Fibroblast of the aortic adventitia (primary cell): ENCODE data around the gene DRC7. TPM values are rescaled to one million over a fixed set of nuclear protein-coding genes. Genes with fewer than 3 reads are reported as not detected.

Experiments
- DNase-seq: peaks from one replicate; pipeline ENCODE4 v3.0.0-alpha.2; 2010; ENCODE audit warnings: low read depth
- H3K4me3 ChIP-seq: 2 replicates; pipeline ENCODE4 v1.5.1; 2011; ENCODE audit warnings: low read depth, mild to moderate bottlenecking, control low read depth, low read length, moderate library complexity
- CTCF ChIP-seq: IDR thresholded peaks from 2 replicates; pipeline ENCODE4 v1.5.1; 2011; ENCODE audit warnings: mild to moderate bottlenecking, low read length, control low read depth, inconsistent platforms; ENCODE audit not compliant: insufficient read depth
- total RNA-seq: library from RNA; depleted of rRNA; stranded (reverse); fragments of >200 nt; gene quantifications from 2 replicates; pipeline ENCODE4 v1.2.3, GENCODE V29; 2012; ENCODE audit warnings: low replicate concordance

The DRC7 gene
- total RNA-seq, 1 donor, result 0.09 TPM

GRCh38 chr16:57747996-57748395 is 53.4 kb downstream of the DRC7 start:
- DNase-seq, result no peak
- no peak for TF ChIP-seq CTCF
- H3K4me3 ChIP-seq, result no peak overlapping the region

GRCh38 chr16:57748596-57748995 is 54.0 kb downstream of the DRC7 start:
- TF ChIP-seq CTCF, result no peak

GRCh38 chr16:57749101-57749692 is 54.6 kb downstream of the DRC7 start:
- no peak for DNase-seq
- H3K4me3 ChIP-seq, result no peak overlapping the region
- no peak for TF ChIP-seq CTCF

More at GRCh38 chr16:57748596-57748995, 54.0 kb downstream of the DRC7 start:
- DNase-seq, result peak; percentile 8
- no peak overlapping the region for H3K4me3 ChIP-seq

- no peak for TF ChIP-seq CTCF
- H3K4me3 ChIP-seq, result no peak overlapping the region
- no peak for DNase-seq
Observed at GRCh38 chr16:57749856-57750452, 55.3 kb downstream of the DRC7 start.

- no peak overlapping the region for H3K4me3 ChIP-seq
- DNase-seq, result no peak
- TF ChIP-seq CTCF, result no peak
Observed at GRCh38 chr16:57750796-57751538, 56.4 kb downstream of the DRC7 start.

GRCh38 chr16:57751539-57752202 is 57.1 kb downstream of the DRC7 start:
- no peak for DNase-seq
- TF ChIP-seq CTCF, result no peak
- no peak overlapping the region for H3K4me3 ChIP-seq
